ENCODE data around the gene PCDHGB4.

Gene PCDHGB4

DNA sequence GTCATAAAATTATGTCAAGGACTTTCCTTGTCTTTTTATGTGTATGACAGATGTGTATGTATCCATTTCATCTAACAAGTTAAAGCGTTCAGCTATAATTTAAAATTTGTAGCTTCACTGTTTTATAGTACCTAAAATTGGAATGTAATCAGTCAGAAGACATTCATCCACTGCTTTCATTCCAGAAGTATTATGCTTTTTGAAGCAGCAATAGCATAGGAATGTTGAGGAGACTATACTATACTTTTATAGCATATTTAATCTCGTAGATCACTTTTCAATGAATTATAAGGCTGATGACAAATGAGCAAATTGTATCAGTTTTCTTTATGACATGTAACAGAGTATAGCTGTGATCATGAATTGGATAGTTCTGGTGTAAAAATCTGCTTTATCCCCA lies 49.7 kb downstream of the PCDHGB4 start:
- no peak overlapping the region for H3K4me3 ChIP-seq (ENCODE audit: low read depth, low read length)
- TF ChIP-seq, protein P1, sequence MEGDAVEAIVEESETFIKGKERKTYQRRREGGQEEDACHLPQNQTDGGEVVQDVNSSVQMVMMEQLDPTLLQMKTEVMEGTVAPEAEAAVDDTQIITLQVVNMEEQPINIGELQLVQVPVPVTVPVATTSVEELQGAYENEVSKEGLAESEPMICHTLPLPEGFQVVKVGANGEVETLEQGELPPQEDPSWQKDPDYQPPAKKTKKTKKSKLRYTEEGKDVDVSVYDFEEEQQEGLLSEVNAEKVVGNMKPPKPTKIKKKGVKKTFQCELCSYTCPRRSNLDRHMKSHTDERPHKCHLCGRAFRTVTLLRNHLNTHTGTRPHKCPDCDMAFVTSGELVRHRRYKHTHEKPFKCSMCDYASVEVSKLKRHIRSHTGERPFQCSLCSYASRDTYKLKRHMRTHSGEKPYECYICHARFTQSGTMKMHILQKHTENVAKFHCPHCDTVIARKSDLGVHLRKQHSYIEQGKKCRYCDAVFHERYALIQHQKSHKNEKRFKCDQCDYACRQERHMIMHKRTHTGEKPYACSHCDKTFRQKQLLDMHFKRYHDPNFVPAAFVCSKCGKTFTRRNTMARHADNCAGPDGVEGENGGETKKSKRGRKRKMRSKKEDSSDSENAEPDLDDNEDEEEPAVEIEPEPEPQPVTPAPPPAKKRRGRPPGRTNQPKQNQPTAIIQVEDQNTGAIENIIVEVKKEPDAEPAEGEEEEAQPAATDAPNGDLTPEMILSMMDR (IDR thresholded peaks at IDR 0.05; ENCODE audit: low read depth, low read length), result no peak

DNA sequence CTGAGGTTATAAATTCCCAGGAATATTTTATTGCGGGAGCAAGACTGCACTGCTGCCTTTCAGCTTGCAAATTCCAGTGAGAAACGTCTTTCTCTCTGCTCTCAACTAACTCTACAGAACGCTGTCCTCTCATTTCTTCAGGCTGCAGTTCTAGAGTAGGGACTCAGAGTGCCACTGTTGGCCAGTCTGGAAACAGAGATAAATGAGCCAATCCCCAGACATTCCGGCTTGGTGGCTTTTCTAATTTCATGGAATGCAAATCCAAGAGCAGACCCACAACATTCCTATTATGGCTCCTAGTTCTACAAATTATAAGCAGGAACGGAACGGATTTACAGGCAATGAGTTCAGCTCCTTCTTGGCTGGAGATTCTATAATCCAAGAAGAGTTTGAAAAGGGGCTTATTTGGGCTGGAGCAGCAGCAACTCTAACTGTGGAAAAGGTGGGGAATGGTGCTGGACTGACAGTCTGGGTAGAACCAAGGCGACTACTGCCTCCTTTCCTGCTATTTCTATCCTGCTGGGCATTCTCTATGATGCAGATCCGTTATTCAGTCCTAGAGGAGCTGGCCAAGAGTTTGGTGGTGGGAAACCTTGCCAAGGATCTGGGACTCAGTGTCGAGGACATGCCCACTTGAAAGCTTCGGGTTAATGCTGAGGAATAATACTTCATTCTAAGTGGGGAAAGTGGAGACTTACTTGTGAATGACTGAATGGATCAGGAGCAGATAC lies 52.1 kb downstream of the PCDHGB4 start:
- TF ChIP-seq, protein P1 (IDR thresholded peaks at IDR 0.05; ENCODE audit: low read depth, low read length), result no peak
- no peak overlapping the region for H3K4me3 ChIP-seq (ENCODE audit: low read depth, low read length)

Measured in WI38 (cell line).